GM18511 (cell line): ENCODE measurements around the gene PSENEN.
"Not testable (repeated sequence)": the region's sequence is repeated elsewhere in the genome, so short reads cannot be mapped to it uniquely, and the experiment has no call there.

Source experiments
- ATAC-seq: cut with Tn5 transposase; IDR thresholded peaks from one replicate; pipeline ENCODE4 v1.9.1; 2021; ENCODE audit warnings: mild to moderate bottlenecking, moderate library complexity; ENCODE audit not compliant: unreplicated experiment

Gene PSENEN

DNA sequence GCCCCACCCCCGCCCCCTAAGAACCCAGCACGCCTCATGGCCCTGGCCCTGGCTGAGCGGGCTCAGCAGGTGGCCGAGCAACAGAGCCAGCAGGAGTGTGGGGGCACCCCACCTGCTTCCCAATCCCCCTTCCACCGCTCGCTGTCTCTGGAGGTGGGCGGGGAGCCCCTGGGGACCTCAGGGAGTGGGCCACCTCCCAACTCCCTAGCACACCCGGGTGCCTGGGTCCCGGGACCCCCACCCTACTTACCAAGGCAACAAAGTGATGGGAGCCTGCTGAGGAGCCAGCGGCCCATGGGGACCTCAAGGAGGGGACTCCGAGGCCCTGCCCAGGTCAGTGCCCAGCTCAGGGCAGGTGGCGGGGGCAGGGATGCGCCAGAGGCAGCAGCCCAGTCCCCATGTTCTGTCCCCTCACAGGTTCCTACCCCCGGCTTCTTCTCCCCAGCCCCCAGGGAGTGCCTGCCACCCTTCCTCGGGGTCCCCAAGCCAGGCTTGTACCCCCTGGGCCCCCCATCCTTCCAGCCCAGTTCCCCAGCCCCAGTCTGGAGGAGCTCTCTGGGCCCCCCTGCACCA is 41.9 kb downstream of the PSENEN start:
- ATAC-seq: no peak

DNA sequence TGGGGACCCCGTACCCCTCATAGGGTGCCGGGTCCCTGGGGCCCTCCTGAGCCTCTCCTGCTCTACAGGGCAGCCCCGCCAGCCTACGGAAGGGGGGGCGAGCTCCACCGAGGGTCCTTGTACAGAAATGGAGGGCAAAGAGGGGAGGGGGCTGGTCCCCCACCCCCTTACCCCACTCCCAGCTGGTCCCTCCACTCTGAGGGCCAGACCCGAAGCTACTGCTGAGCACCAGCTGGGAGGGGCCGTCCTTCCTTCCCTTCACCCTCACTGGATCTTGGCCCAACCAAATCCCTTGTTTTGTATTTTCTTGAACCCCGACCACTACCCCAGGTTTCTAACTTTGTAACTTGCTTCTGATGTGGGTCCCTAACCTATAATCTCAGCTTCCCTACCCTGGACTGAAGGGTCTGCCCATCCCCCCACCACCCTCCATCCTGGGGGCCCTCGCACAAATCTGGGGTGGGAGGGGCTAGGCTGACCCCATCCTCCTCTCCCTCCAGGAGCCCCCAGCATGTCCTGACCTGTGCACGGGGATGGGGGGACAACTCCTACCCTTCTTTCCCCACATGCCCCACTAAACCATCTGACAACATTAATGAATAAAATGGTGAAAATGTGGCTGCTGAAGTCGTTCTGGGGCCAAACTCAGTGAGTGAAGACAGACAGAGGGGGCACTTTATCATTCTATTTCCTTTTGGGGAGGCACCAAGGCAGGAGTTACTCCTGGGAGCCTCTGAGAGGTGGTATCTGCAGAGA is 42.9 kb downstream of the PSENEN start:
- ATAC-seq: no peak

DNA sequence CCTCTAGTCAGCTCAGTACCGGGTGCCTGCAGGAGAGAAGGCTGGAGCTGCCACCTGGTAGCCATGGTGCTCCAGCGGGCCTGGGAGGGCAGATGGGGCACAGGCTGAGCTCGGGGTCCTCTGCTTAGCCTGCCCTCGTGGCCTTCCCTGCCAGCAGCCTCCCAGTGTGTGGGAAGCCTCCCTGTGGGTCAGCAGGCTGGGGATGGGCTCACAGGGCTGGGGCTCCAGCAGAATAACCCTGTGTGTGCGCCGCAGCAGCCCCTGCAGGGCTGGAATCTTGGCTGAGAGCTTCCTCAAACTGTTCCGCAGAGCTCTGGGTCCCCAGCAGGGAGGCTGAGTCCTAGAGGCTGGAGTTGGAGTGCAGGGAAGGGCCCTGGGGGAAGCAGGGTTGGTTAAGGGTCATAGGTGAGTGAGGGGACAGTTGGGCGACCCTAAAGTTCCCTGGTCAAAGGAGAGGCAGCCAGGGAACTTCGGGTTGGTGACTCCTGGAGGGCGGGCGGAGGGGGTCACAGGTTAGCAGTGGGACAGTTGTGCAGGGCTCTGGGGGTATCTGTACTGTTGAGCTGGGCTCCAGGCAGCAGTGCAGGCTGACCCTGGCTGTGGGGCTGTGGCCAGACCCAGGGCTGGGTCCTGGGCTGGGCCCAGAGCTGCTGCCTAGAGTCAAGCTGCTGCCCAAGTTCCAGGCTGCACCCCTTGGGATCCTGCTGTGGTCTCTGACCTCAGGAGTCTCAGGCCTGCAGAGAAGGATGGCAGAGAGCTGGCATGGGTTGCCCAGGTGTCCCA is 43.9 kb downstream of the PSENEN start:
- no peak for ATAC-seq

DNA sequence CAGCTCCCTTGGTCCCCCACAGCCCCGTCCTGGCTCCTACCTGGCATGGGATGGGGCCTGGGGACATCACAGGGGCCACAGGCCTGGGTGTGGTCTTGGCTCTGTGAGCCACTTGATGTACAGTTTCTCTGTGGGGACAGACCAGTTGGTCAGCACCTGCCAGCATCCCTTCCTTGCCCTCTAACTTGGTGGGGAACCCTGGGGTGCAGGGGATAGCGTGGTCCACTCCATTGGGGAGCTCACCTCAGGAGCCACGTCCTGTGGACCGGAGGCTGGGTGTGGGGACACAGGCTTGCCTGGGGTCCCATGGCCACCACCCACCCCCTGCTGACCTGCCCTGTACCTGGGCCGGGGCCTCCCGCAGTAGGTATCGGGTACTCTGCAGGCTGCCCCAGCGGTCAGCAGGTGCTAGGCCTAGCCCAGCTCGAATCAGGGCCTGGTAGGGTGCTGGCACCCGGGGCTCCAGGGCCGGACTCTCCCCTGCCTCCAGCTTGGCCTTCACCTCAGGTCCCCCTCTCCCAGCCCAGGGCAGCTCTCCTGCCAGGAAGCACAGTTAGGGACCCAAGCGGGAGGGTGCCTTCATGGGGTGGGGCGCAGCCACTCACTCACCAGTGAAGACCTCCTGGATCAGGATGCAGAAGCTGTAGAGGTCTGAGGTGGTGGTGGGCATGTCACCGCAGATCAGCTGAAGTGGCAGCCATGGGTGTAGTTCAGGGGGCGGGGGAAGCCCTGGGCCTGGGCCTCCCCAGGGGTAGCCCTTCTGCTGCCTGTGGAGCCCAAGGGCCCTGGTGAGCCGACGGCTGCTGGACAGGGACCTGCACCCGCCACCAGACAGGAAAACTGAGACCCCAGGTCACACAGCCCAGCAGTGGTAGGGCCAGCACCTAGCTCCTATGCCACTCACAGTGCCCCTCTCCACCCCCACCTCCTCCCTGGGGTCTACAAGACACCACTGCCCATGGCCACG is 44.8 kb downstream of the PSENEN start:
- no peak for ATAC-seq

DNA sequence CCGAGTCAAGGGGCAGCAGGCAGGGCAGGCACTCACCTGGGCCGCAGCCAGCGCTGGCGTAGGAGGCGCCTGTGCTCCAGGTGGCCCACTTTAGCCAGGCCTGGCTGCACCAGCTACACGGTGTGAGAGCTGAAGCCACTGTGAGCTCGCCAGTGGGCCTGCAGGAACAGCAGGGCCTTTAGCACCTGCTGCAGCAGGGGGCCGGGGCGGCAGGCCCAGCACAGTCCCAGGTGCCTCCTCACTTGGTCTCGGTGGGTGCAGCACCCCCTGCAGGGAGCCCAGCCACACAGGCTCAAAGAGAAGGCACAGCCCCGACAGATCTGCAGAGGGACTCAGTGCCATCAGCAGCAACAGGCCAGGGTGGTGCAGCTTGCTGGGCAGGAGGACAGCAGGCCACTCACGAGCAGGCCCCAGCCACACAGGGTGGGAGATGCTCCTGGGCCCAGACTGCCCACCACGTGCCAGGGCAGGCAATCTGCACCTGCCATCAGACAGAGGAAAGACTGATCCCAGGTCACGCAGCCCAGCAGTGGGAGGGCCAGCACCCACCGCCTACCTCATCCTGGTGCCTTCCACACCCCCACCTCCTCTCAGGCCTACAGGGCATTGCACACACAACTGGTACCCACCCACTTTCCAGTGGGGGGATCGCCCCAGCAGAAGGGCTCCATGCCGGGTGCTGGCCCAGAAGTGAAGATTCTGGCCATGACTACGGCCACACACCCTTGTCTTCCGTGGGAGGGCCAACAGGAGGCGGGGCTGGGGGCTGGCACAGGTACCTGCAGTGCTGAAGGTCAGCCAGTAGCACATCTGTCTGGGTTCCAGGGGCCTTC is 45.7 kb downstream of the PSENEN start:
- ATAC-seq: no peak

DNA sequence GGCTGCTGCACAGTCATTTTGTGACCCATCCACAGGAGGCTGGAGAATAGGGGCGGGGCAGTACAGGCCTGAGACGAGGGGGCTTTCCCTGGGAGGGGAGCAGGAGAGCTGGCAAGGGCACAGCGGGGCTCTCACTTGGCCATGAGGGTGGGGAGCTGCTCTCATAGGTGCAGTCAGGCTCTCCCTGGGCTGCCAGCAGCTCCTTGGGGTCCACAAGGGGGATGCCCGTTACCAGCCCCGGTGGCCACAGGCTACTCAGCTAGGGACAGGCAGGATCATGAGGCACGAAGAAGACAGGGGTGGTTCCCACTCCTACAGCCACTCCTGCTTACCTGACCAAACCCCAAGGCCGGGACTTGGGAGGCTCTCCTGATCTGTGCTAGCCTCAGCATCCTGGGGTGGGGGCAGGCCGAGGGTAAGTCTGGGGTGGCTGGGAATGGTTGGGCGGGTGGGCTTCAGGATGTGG is 46.4 kb downstream of the PSENEN start:
- no peak for ATAC-seq

DNA sequence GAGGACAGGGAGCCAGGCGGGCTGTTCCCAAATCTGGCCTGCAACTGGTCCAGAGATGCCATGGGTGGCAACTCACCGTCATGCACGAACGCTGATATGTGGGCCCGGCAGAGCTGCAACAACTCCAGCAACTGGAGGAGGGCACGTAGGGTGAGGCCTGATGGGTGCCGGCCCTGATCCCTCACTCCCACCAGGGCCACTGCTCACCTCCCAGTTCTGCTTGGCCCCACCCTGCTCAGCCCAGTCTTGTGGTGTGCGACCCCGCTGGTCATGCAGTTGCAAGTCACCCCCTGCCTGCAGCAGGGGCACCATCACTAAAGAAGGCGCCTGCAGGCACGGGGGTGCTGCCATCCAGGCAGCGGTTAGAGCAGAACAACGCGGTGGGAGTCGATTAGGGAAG is 46.9 kb downstream of the PSENEN start:
- no peak for ATAC-seq

DNA sequence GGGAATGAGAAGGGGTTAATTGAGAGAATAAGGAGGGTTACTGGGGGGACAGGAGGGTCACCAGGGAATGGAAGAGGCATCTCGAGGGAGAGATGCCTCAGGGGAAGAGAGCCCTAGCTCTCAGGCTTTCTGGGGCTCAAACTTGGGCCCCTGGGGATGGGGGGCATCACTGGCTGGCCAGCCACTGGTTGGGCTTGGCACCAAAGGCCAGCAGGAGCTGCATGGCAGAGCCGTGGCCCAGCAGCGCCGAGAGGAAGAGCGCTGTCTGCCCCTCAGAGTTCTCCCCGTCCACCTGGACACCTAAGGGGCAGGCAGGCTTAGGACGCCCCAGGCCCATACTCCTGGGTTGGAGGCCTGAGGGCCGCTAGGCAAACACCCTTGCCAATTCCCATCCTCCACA is 47.4 kb downstream of the PSENEN start:
- no peak for ATAC-seq

DNA sequence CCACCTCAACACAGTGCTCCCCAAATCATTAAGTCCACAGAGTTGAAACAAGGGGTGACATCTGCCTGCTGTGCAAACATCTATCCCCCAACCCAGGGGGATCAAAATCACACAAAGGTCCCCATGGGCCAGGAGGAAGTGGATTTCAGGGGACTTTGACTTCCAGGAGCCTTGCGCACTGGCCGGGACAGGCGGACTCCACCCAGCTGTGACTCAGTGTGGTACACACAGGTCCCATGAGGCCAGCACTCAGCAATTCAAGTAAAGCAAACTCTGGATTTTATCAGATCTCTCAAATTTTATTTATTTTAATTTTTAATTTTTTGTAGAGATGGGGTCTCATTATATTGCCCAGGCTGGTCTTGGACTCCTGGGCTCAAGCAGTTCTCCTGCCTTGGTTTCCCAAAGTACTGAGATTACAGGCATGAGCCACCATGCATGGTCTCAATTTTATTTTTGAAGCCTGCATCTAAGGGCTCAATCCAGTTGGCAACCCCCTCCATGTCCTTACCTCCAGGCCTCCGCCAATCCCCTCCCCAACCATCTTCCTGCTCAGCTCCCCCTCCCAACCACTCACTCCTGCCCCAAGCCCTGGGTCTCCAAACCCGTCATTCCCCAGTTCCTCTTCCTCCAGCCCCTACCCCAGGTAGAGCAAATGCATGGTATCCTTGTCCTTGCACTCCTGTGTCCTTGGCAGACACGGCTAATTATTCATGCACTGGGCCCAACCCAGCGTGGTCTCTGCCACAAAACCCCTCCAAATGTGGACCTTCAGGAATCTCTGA is 48.1 kb downstream of the PSENEN start:
- ATAC-seq: no peak

DNA sequence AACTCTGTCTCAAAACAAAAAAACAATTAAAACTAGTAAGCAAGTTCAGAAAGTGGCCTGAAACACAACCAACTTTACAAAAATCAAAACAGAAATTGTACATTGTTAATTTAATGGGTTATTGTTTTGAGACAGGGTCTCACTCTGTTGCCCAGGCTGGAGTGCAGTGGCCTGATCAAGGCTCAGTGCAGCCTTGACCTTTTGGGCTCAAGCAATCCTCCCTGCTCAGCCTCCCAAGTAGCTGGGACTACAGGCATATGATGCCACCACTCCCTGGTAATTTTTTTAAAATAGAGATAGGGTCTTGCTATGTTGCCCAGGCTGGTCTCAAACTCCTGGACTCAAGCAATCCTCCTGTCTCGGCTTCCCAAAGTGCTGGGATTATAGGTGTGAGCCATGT is 50.1 kb downstream of the PSENEN start:
- not testable (repeated sequence) for ATAC-seq
